ENCODE measurements around the gene CCDC82.

GRCh38 chr11:96321091-96321490, 68.6 kb downstream of the CCDC82 start:
- no peak for TF ChIP-seq SUZ12 (IDR thresholded peaks at IDR 0.05; ENCODE audit: extremely low read depth, insufficient read depth, insufficient read length)
- no peak for TF ChIP-seq ZNF274 (IDR thresholded peaks at IDR 0.05; ENCODE audit: low read depth, low read length)
- TF ChIP-seq YY1 (IDR thresholded peaks at IDR 0.05; ENCODE audit: insufficient read depth, insufficient read length): no peak

All from NT2/D1 (cell line).